Activated naive CD4-positive, alpha-beta T cell treated with anti-CD3 and anti-CD28 coated beads, Interleukin-2, amount 50 U/mL, for 72 hours (primary cell): ENCODE results near the gene TSC22D4. TPM values are rescaled to one million over a fixed set of nuclear protein-coding genes. Genes with fewer than 3 reads are reported as not detected.
"Not testable (repeated sequence)": the region's sequence is repeated elsewhere in the genome, so short reads cannot be mapped to it uniquely, and the experiment has no call there.

ENCODE experiments used
- ATAC-seq, 2 donors: fragments of 150-1000 bp; cut with Tn5 transposase; 2 replicates each; pipeline ENCODE4 v1.10.0; 2021; ENCODE audit warnings: mild to moderate bottlenecking in 2 of 2, moderate library complexity in 2 of 2
- DNase-seq, 2 donors: peaks; one replicate each; pipeline ENCODE4 v3.0.0; 2021 to 2022; ENCODE audit warnings: low spot score in 2 of 2
- H3K27ac Mint-ChIP-seq, 2 donors: one replicate each; pipeline ENCODE4 v1.8.0; 2022; ENCODE audit warnings: mild to moderate bottlenecking in 2 of 2, mixed read lengths in 2 of 2
- H3K36me3 Mint-ChIP-seq, 2 donors: one replicate each; pipeline ENCODE4 v1.8.0; 2022; ENCODE audit warnings: mixed read lengths in 2 of 2
- H3K9me3 Mint-ChIP-seq, 2 donors: one replicate each; pipeline ENCODE4 v1.8.0; 2022; ENCODE audit warnings: mixed read lengths in 2 of 2
- total RNA-seq, 2 donors: library from RNA; stranded (reverse); gene quantifications; one replicate each; pipeline ENCODE4 v1.2.3, GENCODE V29; 2022

TSC22D4 gene
- total RNA-seq, 2 donors from 2014 or later = 96.2 to 99.9 TPM

DNA sequence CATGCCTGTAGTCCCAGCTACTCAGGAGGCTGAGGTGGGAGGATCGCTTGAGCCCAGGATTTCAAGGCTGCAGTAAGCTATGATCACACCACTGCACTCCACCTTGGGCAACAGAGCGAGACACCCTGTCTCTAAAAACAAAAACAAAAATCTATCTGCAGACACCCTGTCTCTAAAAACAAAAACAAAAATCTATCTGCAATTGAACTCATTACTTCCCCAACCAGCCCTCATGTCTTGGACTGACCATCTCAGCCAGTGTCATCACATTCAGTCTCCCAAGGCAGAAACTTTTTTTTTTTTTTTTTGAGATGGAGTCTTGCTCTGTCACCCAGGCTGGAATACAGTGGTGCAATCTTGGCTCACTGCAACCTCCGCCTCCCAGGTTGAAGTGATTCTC lies 25.0 kb upstream of the TSC22D4 start:
- ATAC-seq, H3K9me3 Mint-ChIP-seq, H3K27ac Mint-ChIP-seq, H3K36me3 Mint-ChIP-seq, DNase-seq: not testable (repeated sequence)

DNA sequence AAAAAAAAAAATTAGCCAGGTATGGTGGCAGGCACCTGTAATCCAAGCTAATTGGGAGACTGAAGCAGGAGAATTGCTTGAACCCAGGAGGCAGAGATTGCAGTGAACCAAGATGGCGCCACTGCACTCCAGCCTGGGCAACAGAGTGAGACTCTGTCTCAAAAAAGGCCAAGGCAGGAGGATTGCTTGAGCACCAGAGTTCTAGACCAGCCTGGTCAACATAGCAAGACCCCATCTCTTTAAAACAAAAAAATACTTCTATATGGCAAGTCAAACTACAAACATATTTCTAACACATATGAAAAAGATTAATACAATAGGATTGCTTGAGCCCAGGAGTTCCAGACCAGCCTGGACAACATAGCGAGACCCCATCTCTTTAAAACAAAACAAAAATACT lies 21.7 kb upstream of the TSC22D4 start:
- ATAC-seq, H3K9me3 Mint-ChIP-seq, H3K36me3 Mint-ChIP-seq, DNase-seq, H3K27ac Mint-ChIP-seq: not testable (repeated sequence)

DNA sequence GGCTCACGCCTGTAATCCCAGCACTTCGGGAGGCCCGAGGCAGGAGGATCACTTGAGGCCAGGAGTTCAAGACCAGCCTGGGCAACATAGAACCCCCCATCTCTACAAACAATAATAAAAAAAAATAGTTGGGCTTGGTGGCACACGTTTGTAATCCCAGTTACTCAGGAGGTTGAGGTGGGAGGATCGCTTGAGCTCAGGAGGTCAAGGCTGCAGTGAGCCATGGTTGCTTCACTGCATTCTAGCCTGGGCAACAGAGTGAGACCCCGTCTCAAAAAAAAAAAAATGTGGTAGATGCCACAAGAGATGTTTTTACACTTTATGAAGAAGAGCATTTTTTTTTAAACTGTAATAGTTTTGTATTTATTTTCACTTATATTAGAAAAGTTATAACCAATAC lies 17.5 kb upstream of the TSC22D4 start:
- ATAC-seq (no peak), DNase-seq (no peak)
- Mint-ChIP-seq H3K9me3 (no peaks in the 10 kb centered on the region), H3K36me3 (no peaks in the 10 kb centered on the region), H3K27ac (peak overlapping the region in 1 of 2 donors; percentile 4)

DNA sequence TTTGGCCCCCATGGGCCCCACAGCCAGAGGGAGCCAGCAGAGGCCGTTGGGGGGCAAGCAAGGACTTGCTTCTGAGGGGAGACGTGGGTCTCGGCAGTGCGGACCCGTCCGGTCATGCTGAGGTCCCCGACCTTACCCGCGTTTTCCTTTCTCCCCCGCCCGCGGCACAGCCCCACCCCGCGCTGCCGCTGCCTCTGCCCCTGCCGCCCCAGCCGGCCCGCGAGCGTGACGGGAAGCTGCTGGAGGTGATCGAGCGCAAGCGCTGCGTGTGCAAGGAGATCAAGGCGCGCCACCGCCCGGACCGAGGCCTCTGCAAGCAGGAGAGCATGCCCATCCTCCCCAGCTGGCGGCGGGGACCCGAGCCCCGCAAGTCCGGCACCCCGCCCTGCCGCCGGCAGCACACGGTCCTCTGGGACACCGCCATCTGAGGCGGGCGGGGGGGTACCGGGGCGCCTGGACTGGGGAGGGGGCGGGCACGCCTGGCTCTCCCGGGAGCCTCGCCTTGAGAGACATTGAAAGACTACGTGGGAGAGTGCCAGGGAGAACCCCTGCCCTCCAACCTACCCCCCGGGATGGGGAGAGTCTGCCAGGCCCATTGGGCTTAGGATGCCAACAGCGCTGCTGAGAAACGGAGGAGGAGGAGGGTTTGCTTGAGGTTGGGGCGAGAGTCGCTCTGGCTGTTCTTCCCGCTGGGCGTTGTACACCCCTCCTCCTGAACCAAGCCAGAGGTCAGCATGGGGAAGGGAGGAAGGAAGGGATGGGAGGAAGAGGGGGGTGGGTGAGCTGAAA lies 14.7 kb upstream of the TSC22D4 start:
- Mint-ChIP-seq H3K9me3 (no peaks in the 10 kb centered on the region), H3K36me3 (no peaks in the 10 kb centered on the region), H3K27ac (peak overlapping the region in 1 of 2 donors; percentile 31)
- ATAC-seq (peak; percentile 88 to 91), DNase-seq (peak in 1 of 2 donors; percentile 73)

DNA sequence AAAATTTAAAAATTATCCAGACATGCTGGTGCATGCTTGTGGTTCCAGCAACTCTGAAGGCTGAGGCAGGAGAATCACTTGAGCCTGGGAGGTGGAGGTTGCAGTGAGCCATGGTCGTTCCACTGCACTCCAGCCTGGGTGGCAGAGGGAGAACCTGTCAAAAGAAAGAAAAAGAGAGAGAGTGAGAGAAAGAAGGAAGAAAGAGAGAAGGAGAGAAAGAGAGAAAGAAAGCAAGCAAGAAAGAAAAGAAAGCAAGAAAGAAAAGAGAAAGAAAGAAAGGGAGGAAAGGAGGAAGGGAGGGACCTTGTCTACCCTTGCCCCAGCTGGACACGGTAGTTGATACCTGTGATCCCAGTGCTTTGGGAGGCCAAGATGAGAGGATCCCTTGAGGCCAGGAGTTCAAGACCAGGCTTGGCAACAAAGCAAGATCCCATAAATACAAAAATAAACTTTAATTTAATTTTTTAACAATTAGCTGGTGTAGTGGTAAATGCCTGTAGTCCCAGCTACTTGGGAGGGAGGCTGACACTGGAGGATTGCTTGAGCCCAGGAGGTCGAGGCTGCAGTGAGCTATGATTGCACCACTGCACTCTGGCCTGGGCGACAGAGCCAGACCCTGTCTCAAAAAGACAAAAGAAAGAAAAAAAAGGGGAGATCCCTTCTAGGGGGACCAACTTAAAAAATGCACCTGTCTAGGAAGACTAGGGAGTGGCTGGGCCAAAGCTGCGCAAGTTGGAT lies 13.9 kb upstream of the TSC22D4 start:
- ATAC-seq = no peak
- H3K9me3 Mint-ChIP-seq = no peaks in the 10 kb centered on the region
- DNase-seq = no peak
- peak overlapping the region in 1 of 2 donors; percentile 31 for H3K27ac Mint-ChIP-seq
- H3K36me3 Mint-ChIP-seq = no peaks in the 10 kb centered on the region

DNA sequence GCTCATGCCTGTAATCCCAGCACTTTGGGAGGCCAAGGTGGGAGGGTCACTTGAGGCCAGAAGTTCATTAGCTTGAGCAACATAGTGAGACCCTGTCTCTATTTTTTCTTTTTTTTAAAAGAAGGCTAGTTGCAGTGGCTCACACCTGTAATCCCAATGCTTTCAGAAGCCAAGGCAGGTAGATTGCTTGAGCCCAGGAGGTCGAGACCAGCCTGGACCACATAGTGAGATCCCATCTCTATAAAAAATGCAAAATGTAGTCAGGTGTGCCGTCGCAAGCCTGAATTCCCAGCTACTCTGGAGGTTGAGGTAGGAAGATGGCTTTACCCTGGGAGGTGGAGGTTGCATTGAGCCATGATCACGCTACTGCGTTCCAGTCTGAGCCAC lies 12.2 kb upstream of the TSC22D4 start:
- DNase-seq (no peak), ATAC-seq (no peak)
- H3K36me3 Mint-ChIP-seq = no peaks in the 10 kb centered on the region
- no peak overlapping the region for H3K27ac Mint-ChIP-seq
- H3K9me3 Mint-ChIP-seq = no peaks in the 10 kb centered on the region

DNA sequence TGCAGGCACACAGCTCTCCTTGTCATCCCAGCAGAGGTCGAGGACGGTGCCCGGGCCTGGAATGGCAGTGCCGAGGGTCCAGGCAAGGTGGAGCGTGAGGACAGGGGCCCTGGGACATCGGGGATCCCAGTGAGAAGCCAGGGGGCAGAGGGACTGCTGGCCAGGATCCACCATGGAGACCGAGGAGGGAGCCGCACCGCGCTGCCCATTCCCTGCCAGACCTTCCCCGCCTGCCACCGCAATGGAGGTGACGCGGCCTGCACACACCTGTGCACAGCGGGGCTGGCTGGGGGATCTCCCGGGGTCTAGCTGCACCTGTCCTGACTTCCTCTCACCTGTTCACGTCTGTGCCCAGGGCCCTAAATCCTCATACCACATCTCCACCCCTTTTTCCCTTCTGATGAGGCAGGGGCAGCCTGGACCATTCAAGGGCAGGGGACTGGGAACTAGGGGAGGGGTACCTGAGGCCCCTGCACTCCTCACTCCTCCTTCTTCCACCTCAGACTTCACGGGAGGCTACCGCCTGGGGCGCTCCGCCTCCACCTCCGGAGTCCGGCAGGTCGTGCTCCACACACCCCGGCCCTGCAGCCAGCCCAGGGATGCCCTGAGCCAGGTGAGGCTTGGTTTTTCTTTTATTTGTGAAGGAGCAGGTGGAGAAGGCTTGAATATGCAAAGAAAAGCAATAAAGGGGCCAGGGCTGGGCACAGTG lies 11.6 kb upstream of the TSC22D4 start:
- Mint-ChIP-seq H3K27ac (no peak overlapping the region), H3K9me3 (no peaks in the 10 kb centered on the region), H3K36me3 (no peaks in the 10 kb centered on the region)
- ATAC-seq (no peak), DNase-seq (no peak)

DNA sequence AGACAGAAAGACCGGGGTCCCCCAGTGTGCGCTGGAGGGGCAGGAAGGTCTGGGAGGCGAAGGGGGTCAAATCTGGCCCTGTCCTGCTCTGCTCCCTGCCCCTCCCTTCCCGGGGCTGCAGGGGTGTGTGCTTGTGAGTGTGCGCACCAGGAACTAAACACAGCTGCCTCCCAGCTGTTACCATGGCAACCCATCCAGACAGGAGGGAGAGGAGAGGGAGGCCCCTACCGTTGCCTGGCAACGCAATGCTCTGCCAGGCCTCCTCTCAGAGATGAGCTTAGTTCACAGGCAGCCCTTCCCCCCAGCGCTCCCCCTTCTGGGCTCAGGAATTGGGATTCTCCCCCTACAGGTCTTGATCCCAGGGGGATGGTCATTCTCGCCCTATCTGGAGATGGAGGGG lies 10.8 kb upstream of the TSC22D4 start:
- ATAC-seq (peak in 1 of 2 donors; percentile 60), DNase-seq (no peak)
- Mint-ChIP-seq H3K27ac (no peak overlapping the region), H3K36me3 (no peaks in the 10 kb centered on the region), H3K9me3 (no peaks in the 10 kb centered on the region)

DNA sequence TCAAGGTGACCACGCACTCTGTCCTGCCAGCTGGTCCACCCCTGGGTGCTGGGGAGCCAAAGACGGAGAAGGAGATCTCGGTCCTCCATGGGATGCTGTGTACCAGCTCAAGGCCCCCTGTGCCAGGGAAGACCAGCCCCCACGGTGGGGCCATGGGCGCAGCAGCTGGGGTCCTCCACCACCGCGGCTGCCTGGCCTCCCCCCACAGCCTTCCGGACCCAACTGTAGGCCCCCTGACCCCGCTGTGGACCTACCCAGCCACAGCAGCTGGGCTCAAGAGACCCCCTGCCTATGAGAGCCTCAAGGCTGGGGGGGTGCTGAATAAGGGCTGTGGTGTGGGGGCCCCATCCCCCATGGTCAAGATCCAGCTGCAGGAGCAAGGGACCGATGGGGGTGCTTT lies 10.1 kb upstream of the TSC22D4 start:
- DNase-seq (no peak), ATAC-seq (no peak)
- H3K27ac Mint-ChIP-seq = no peak overlapping the region
- H3K36me3 Mint-ChIP-seq = no peaks in the 10 kb centered on the region
- no peaks in the 10 kb centered on the region for H3K9me3 Mint-ChIP-seq

DNA sequence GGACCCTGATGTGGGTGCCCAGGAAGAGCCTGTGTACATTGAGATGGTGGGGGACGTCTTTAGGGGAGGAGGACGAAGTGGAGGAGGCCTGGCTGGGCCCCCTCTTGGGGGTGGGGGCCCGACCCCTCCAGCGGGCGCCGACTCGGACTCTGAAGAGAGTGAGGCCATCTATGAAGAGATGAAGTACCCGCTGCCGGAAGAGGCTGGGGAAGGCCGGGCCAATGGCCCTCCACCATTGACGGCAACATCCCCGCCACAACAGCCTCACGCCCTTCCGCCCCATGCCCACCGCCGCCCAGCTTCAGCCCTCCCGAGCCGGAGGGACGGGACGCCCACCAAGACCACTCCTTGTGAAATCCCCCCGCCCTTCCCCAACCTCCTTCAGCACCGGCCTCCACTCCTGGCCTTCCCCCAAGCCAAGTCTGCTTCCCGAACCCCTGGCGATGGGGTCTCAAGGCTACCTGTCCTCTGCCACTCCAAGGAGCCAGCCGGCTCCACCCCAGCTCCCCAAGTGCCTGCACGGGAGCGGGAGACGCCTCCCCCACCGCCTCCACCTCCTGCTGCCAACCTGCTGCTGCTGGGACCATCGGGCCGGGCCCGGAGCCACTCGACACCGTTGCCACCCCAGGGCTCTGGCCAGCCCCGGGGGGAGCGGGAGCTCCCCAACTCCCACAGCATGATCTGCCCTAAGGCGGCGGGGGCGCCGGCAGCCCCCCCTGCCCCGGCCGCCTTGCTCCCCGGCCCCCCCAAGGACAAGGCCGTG lies 9.5 kb upstream of the TSC22D4 start:
- Mint-ChIP-seq H3K27ac (no peak overlapping the region), H3K9me3 (no peaks in the 10 kb centered on the region), H3K36me3 (no peaks in the 10 kb centered on the region)
- ATAC-seq (no peak), DNase-seq (no peak)

DNA sequence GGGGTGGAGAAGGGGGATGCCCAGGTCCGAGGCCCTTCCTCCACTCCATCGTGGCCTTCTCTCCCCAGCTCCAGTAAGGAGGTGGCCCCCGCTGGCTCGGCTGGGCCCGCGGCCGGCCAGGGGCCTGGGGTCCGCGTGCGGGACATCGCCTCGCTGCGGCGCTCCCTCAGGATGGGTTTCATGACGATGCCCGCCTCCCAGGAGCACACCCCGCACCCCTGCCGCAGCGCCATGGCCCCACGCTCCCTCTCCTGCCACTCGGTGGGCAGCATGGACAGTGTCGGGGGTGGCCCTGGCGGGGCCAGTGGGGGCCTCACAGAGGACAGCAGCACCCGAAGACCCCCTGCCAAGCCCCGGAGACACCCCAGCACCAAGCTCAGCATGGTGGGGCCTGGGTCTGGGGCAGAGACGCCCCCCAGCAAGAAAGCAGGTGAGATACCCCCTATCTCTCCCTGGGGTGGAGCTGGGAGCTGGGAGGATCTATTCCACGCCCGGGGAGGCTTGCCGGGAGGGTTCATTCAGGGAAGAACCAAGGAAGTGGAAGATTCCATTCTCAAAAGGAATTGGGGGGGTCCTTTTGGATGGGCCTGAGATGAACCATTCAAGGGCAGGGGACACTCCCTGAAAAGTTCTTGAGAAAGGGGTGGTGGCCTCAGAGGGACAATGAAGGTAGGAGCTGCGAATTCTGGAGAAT lies 7.9 kb upstream of the TSC22D4 start:
- ATAC-seq = no peak
- no peak for DNase-seq
- H3K9me3 Mint-ChIP-seq = no peaks in the 10 kb centered on the region
- H3K36me3 Mint-ChIP-seq = no peaks in the 10 kb centered on the region
- no peak overlapping the region for H3K27ac Mint-ChIP-seq

DNA sequence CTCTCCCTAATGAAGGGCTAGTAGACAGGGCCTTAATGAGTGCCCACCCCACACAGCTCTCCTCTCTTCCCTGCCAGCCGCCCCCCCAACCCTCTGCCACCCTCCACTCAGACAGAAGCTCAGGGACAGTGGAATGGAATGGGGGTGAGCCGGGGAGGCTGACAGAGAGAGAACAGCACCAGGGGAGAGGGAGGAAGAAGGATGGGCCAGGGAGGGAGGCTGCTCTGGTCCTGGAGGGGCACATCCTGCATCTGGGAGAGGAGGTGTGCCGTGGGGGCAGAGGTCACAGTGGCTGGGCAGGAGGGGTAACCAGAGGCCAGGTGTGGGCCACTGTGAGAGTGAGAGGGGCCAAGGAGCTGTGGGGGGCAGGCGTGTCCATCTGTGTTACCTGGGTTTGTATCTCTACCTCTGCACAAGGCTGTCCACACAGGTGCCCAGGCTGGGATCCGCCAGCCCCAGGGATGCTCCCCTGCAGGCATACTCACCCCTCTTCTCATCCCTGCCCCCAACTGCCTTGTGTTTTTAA lies 7.2 kb upstream of the TSC22D4 start:
- no peak for ATAC-seq
- Mint-ChIP-seq H3K27ac (no peak overlapping the region), H3K36me3 (no peaks in the 10 kb centered on the region), H3K9me3 (no peaks in the 10 kb centered on the region)
- DNase-seq = no peak

DNA sequence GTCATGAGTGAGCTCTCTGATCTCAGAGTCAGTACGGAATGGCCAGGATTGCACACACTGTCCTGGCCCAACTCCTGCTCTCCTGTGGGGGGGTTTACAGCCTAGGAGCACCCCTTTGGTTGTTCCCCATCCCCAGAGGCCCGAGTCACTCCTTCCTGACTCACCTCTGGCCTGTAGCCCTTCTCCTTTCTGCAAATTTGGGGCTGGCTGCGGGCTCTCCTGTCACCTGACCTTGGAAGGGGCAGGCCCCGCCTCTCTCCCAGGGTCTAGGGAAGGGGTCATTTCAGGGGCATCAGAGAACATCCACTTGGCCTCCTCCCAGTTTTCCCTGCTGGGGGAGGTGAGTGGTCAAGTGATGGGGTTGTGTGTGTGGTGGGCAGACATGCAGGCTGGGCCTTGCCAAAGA lies 6.5 kb upstream of the TSC22D4 start:
- H3K27ac Mint-ChIP-seq = no peak overlapping the region

DNA sequence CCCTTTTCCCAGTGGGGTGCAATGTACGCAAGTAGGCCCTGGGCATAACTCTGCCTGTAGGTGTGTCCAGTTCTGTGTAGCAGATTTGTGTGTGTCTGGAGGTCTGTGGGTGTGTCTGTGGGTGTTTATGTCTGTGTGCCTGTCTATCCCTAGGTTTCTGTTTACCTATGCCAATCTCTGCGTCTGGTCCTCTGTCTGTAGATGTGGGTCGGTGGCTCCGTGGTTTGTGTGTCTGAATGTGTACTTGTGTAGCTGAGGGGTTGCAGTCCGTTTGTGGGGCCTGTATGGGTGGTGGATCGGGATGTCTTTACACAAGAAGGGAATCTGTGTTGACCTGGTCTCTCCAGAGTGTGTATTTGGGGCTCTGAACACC lies 5.6 kb upstream of the TSC22D4 start:
- Mint-ChIP-seq H3K36me3 (no peaks in the 10 kb centered on the region), H3K9me3 (no peaks in the 10 kb centered on the region), H3K27ac (no peak overlapping the region)
- DNase-seq (no peak), ATAC-seq (no peak)

More for the DNA sequence above, 6.5 kb upstream of the TSC22D4 start:
- ATAC-seq (no peak), DNase-seq (no peak)
- no peaks in the 10 kb centered on the region for H3K36me3 Mint-ChIP-seq
- H3K9me3 Mint-ChIP-seq = no peaks in the 10 kb centered on the region

DNA sequence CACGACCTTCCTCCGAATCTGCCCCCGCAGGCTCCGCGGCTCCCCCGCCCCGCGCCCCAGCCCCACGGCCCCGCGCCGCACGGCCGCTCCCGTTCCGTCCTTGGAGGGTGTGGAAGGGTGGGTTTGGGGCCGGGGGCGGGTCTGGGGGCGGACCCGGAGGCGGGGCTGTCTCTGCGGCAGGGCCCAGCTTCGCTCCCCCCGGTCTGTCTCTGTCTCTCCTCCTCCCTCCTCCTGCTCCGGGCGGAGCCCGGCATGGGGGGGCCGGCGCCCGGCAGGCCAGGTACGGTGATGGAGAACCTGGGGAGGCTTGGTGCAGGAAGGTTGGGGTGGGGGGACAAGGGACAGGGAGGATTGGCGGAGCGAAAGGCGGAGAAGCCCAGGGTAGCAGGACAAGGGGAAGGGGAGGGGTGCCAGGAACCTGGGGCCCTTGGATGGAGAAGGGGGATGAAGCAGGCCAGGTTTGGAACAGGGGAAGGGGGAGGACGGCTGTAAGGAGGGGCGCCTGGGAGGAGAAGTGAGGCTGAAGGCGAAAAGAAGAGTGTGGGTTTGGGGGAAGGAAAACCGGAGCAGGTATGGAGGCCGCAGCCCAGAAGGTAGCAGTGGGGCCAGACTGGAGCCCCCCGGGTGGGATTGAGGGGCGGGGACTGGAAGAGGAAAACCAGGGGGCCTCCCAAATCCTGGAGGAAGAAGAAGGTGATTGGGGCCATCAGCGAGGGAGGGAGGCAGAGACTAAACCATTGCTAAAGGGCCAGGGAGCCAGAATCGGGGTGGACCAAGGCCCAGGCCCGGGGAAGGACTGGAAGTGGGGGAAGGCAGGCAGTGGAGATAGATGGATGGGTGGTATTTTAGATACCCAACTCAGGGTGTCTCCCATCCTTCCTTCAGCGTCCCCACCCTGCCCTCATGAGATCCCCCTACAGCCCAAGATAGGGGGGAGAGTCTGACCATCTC lies 5.0 kb upstream of the TSC22D4 start, which contains the start of gene NYAP1:
Gene NYAP1, plus strand, starts transcription at position 206 of the 951 bp plus-strand sequence. CDS start 1,385 bp downstream, outside the sequence.
- no peaks in the 10 kb centered on the region for H3K9me3 Mint-ChIP-seq
- H3K27ac Mint-ChIP-seq = peak within 1 kb of the TSS; percentile 71 to 92
- no peak for DNase-seq
- ATAC-seq = peak; percentile 3 to 39
- H3K36me3 Mint-ChIP-seq = no peaks in the 10 kb centered on the region
